ENCODE results near the gene C6orf58.
"Not testable (repeated sequence)": the region's sequence is repeated elsewhere in the genome, so short reads cannot be mapped to it uniquely, and the experiment has no call there.

Gene C6orf58

GRCh38 chr6:127593456-127593855 is 16.5 kb downstream of the C6orf58 start:
- H3K4me3 ChIP-seq (ENCODE audit: low read length); H3K36me3 ChIP-seq (ENCODE audit: insufficient read depth, low read length); H3K4me1 ChIP-seq (ENCODE audit: control insufficient read depth, insufficient read depth, low read length); H3K9ac ChIP-seq (ENCODE audit: low read depth, low read length); H3K9me3 ChIP-seq (replicated peaks; ENCODE audit: low read length); H3K4me2 ChIP-seq (ENCODE audit: low read length); H3K27me3 ChIP-seq (ENCODE audit: control insufficient read depth, insufficient read depth, low read length): not testable (repeated sequence)

- no peaks in the 10 kb centered on the region for H3K27me3 ChIP-seq (ENCODE audit: control insufficient read depth, insufficient read depth, low read length)
- H3K4me2 ChIP-seq (ENCODE audit: low read length), result no peak overlapping the region
- no peak overlapping the region for H3K4me3 ChIP-seq (ENCODE audit: low read length)
- peaks cover 5% of the 10 kb centered on the region for H3K9me3 ChIP-seq (replicated peaks; ENCODE audit: low read length)
- no peaks in the 10 kb centered on the region for H3K36me3 ChIP-seq (ENCODE audit: insufficient read depth, low read length)
- no peaks in the 10 kb centered on the region for H3K4me1 ChIP-seq (ENCODE audit: control insufficient read depth, insufficient read depth, low read length)
- H3K9ac ChIP-seq (ENCODE audit: low read depth, low read length), result no peak overlapping the region
Measured at GRCh38 chr6:127606131-127606562, 29.2 kb downstream of the C6orf58 start.

DNA sequence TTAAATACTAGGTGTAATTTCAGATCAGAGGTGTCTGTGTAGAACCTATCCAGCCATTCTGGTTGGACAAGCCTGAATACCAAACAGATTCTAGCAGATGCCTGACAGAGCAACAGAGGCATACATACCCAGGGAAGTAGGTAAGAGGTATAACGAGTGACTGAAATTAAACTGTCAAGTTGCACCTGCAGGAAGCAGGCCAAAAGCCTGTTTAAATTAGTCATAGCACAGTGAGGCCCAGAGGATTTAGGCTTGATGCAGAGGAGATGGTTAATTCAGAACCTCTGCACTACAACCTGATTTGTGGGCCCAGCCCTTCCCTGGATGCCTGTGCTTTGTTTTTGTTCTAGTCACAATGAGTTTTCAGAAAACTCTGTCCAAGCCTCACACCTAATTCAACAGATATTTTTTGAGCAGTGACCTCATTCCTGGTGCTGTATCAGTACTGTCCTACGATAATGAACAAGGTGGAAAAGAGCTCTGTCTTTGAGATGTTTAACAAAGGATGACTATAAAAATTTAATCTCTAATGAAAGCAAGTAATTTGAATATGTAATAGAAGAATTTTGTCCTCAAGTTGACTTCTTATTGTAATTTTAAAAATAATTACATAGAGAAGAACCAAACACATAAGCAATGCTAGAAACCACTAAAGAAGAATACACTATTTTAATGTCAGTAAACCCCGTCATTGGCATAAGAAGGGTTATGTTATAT is 31.7 kb downstream of the C6orf58 start:
- Histone ChIP-seq H3K4me2 (ENCODE audit: low read length) (no peak overlapping the region), H3K9me3 (replicated peaks; ENCODE audit: low read length) (no peaks in the 10 kb centered on the region), H3K4me1 (ENCODE audit: control insufficient read depth, insufficient read depth, low read length) (no peaks in the 10 kb centered on the region), H3K9ac (ENCODE audit: low read depth, low read length) (no peak overlapping the region), H3K4me3 (ENCODE audit: low read length) (no peak overlapping the region), H3K36me3 (ENCODE audit: insufficient read depth, low read length) (no peaks in the 10 kb centered on the region), H3K27me3 (ENCODE audit: control insufficient read depth, insufficient read depth, low read length) (no peaks in the 10 kb centered on the region)

DNA sequence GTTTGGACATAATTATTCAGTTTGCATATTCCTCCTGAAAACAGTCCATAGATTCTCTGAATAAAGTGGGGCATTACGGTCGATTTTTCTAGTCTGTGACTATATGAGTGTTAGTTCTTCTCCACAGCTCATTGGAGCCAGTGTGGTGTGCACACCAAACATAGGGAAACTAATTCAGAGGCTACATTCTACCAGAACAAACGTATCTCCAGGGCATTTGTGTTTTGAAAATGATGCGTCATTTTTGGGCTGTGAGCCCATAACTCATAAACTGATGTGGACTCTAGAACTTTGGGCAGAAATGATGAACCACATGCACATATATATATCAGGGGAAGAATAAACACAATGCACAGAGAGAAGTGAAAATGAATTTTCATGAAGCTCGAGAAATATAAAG is 41.8 kb downstream of the C6orf58 start:
- no peaks in the 10 kb centered on the region for H3K9me3 ChIP-seq (replicated peaks; ENCODE audit: low read length)
- no peaks in the 10 kb centered on the region for H3K36me3 ChIP-seq (ENCODE audit: insufficient read depth, low read length)
- no peak overlapping the region for H3K9ac ChIP-seq (ENCODE audit: low read depth, low read length)
- no peak overlapping the region for H3K4me2 ChIP-seq (ENCODE audit: low read length)
- H3K4me1 ChIP-seq (ENCODE audit: control insufficient read depth, insufficient read depth, low read length), result peaks cover 3% of the 10 kb centered on the region
- no peak overlapping the region for H3K4me3 ChIP-seq (ENCODE audit: low read length)
- H3K27me3 ChIP-seq (ENCODE audit: control insufficient read depth, insufficient read depth, low read length), result no peaks in the 10 kb centered on the region

DNA sequence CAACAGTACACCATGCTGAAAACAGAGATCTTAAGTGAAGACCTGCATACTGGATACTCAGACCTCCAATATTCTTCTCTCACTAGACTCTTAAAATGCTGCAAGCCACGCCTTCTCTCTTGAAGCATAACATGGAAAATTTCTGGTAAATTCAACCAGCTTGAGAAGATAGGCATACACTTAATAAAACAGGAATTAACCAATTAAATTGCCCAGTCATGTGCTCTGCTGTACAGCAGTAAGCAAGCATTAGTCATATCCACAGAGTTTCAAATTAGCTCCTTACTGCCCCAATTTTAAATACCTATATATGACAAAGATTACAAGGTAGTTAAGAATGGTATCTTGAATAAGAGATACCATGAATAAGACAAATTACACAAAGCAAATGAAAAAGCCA is 53.8 kb downstream of the C6orf58 start:
- Histone ChIP-seq H3K4me2 (ENCODE audit: low read length) (no peak overlapping the region), H3K27me3 (ENCODE audit: control insufficient read depth, insufficient read depth, low read length) (no peaks in the 10 kb centered on the region), H3K36me3 (ENCODE audit: insufficient read depth, low read length) (no peaks in the 10 kb centered on the region), H3K9ac (ENCODE audit: low read depth, low read length) (no peak overlapping the region), H3K4me1 (ENCODE audit: control insufficient read depth, insufficient read depth, low read length) (peaks cover 5% of the 10 kb centered on the region), H3K9me3 (replicated peaks; ENCODE audit: low read length) (no peaks in the 10 kb centered on the region), H3K4me3 (ENCODE audit: low read length) (no peak overlapping the region)

DNA sequence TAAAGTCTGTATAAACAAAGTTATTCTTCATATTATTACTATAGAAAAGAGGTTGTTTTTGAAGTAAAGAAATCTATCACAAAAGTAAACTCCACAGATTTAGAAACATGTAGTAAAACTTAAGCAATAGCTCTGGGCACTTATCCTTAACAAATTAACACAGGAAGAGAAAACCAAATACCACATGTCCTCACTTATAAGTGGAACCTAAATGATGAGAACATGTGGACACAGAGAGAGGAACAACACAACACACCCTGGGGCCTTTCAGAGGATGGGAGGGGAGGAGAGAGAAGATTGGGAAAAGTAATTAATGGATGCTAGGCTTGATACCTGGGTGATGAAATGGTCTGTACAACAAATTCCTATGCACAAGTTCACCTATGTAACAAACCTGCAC is 57.2 kb downstream of the C6orf58 start:
- no peaks in the 10 kb centered on the region for H3K9me3 ChIP-seq (replicated peaks; ENCODE audit: low read length)
- H3K4me2 ChIP-seq (ENCODE audit: low read length), result no peak overlapping the region
- H3K9ac ChIP-seq (ENCODE audit: low read depth, low read length), result no peak overlapping the region
- H3K36me3 ChIP-seq (ENCODE audit: insufficient read depth, low read length), result no peaks in the 10 kb centered on the region
- H3K27me3 ChIP-seq (ENCODE audit: control insufficient read depth, insufficient read depth, low read length), result no peaks in the 10 kb centered on the region
- H3K4me3 ChIP-seq (ENCODE audit: low read length), result no peak overlapping the region
- peaks cover 5% of the 10 kb centered on the region for H3K4me1 ChIP-seq (ENCODE audit: control insufficient read depth, insufficient read depth, low read length)

DNA sequence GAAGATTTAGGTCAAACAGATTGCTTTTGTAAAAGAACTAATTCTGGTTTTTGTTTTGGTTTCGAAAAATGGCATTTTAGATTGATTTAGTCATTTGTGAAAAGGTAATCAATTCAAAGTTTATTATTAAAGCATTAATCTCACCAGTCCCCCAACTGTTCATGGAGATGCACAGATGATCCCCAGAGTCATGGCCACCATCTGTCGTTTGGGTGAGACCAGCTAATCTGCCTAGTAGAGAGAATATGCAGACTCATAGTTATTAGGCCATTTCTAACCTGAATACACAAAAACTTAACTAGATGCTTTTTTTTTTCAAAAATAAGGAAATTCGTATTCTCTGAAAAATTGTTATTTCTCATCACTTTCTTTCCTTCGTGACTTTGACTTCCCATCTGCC is 58.1 kb downstream of the C6orf58 start:
- no peaks in the 10 kb centered on the region for H3K9me3 ChIP-seq (replicated peaks; ENCODE audit: low read length)

DNA sequence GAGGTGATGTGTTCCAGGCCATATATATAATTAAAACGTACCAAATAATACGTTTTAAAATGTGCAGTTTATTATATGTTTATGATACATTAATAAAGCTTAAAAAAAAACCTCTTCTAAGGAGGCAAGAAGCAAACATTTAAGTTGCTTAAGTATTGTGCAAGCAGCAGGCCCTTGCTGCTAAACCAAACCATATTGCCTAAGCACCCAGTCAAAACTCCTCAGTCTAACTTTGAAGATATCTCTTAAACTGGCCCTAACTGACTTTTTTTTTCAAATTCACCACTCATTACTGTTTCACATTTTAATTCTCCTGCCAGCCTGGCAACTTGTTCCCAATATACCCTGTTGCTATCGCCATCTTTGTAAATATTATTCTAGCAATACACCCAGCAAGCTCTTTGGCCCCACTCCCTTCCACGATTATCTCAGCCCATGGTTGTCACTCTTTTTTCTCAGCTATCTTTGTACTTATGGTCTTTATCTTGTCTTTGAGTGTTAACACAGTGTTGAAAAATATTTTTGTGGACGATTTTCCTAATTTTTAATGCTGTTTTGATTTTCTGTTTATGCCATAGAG is 60.9 kb downstream of the C6orf58 start:
- Histone ChIP-seq H3K4me1 (ENCODE audit: control insufficient read depth, insufficient read depth, low read length) (peaks cover 3% of the 10 kb centered on the region), H3K4me2 (ENCODE audit: low read length) (no peak overlapping the region), H3K9ac (ENCODE audit: low read depth, low read length) (no peak overlapping the region), H3K36me3 (ENCODE audit: insufficient read depth, low read length) (no peaks in the 10 kb centered on the region), H3K27me3 (ENCODE audit: control insufficient read depth, insufficient read depth, low read length) (peaks cover 3% of the 10 kb centered on the region), H3K9me3 (replicated peaks; ENCODE audit: low read length) (no peaks in the 10 kb centered on the region), H3K4me3 (ENCODE audit: low read length) (no peak overlapping the region)

More for the DNA sequence above, 58.1 kb downstream of the C6orf58 start:
- Histone ChIP-seq H3K27me3 (ENCODE audit: control insufficient read depth, insufficient read depth, low read length) (no peaks in the 10 kb centered on the region), H3K36me3 (ENCODE audit: insufficient read depth, low read length) (no peaks in the 10 kb centered on the region), H3K4me1 (ENCODE audit: control insufficient read depth, insufficient read depth, low read length) (peaks cover 5% of the 10 kb centered on the region), H3K9ac (ENCODE audit: low read depth, low read length) (no peak overlapping the region), H3K4me3 (ENCODE audit: low read length) (no peak overlapping the region), H3K4me2 (ENCODE audit: low read length) (no peak overlapping the region)

All from skeletal muscle satellite cell (primary cell).